ENCODE results near the gene SCN10A.

DNA sequence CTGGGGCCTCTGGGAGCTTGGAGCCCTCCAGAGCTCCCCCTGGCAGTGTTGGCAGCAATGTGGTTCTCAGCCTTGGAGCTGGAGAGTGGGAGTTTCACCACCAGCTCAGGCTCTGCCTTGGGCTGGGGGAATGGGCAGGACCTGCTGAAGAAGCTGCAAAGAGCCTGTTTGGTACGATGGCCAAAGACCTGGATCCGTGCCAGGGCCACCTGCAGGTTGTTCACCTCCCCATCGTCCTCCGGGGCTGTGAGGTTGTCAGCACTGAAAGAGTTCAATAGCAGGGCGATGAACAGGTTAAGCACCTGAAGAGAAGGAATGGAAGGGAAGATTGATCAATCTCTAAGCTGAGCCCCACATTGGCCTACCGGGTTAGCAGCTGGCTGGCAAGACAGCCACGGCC lies 89.3 kb downstream of the SCN10A start:
- TF ChIP-seq EZH2 (IDR thresholded peaks at IDR 0.05) (no peak), FOXP2 (optimal IDR thresholded peaks at IDR 0.05; ENCODE audit: control extremely low read depth, extremely low read length, insufficient read depth) (no peak), POLR2AphosphoS5 (IDR thresholded peaks at IDR 0.05; ENCODE audit: borderline replicate concordance, low read depth, low read length) (no peak)

All from SK-N-MC (cell line).